Measurements from ENCODE around the gene C6orf120.
A peak's percentile ranks its signal among the peaks of the same experiment; 100 is the strongest.

Gene C6orf120

GRCh38 chr6:169725125-169726048 is 23.5 kb downstream of the C6orf120 start:
- no peak for DNase-seq (ENCODE audit: low read depth)

GRCh38 chr6:169726049-169726400 is 24.1 kb downstream of the C6orf120 start:
- no peak for DNase-seq (ENCODE audit: low read depth)

- no peak for DNase-seq (ENCODE audit: low read depth)
Observed at GRCh38 chr6:169726963-169727362, 25.0 kb downstream of the C6orf120 start.

- DNase-seq (ENCODE audit: low read depth): no peak
Observed at GRCh38 chr6:169729961-169730360, 28.0 kb downstream of the C6orf120 start.

- DNase-seq (ENCODE audit: low read depth): no peak
Observed at GRCh38 chr6:169738204-169738975, 36.5 kb downstream of the C6orf120 start.

- DNase-seq (ENCODE audit: low read depth): no peak
Observed at GRCh38 chr6:169738976-169739529, 37.1 kb downstream of the C6orf120 start.

- no peak for DNase-seq (ENCODE audit: low read depth)
Observed at GRCh38 chr6:169741344-169741743, 39.4 kb downstream of the C6orf120 start.

GRCh38 chr6:169745405-169745804 is 43.5 kb downstream of the C6orf120 start:
- DNase-seq (ENCODE audit: low read depth): no peak

GRCh38 chr6:169746556-169746955 is 44.6 kb downstream of the C6orf120 start:
- DNase-seq (ENCODE audit: low read depth): no peak

- peak; percentile 92 for DNase-seq (ENCODE audit: low read depth)
Observed at GRCh38 chr6:169751242-169752073, 49.5 kb downstream of the C6orf120 start, which contains the start of the genes DYNLT2 and ERMARD. Gene DYNLT2, minus strand, starts transcription at chr6:169751572. Its CDS starts 114 bp downstream, at chr6:169751458. Gene ERMARD, plus strand, starts transcription at chr6:169751622. Its CDS starts 36 bp downstream, at chr6:169751658.

GRCh38 chr6:169752074-169752623 is 50.2 kb downstream of the C6orf120 start:
- DNase-seq (ENCODE audit: low read depth): no peak
